Gastrocnemius medialis (tissue), 4 donors: ENCODE results near the gene COBL.

Source experiments
- POLR2A ChIP-seq, 2 donors: fragments of 450-650 bp; IDR thresholded peaks; one replicate each; pipeline ENCODE4 v1.6.1; 2017; ENCODE audit warnings: antibody characterized with exemption in 2 of 2, mild to moderate bottlenecking in 2 of 2, moderate library complexity in 2 of 2
- TF ChIP-seq, protein P1 (sequence below), 5 experiments: fragments of 450-650 bp in 3 of 5; fragments of 200-600 bp in 2 of 5; sonication (generic) in 2 of 5; IDR thresholded peaks in 4 of 5; conservative IDR thresholded peaks in 1 of 5; 1 replicate in 4 of 5; 2 replicates in 1 of 5; pipeline ENCODE4 v1.5.1; 2016 to 2019; ENCODE audit warnings: antibody characterized with exemption in 5 of 5, mild to moderate bottlenecking in 3 of 5, moderate library complexity in 3 of 5

DNA sequence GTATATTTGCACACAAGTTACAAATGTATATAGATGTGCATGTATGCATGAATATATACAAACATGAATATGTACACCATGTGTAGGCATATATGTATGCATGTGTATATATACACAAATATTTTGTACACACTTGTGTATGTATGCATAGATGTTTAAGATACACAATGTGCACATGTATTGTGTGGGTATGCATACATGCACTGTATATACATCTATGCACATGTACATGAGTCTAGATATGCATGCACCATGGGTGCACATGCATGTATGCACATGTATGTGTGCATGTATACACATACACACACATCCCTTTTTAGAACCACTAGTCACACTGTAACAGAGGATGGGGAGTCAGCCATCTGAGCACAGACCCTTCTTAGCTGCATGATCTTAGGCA, 249.4 kb downstream of the COBL start:
- TF ChIP-seq, protein P1, sequence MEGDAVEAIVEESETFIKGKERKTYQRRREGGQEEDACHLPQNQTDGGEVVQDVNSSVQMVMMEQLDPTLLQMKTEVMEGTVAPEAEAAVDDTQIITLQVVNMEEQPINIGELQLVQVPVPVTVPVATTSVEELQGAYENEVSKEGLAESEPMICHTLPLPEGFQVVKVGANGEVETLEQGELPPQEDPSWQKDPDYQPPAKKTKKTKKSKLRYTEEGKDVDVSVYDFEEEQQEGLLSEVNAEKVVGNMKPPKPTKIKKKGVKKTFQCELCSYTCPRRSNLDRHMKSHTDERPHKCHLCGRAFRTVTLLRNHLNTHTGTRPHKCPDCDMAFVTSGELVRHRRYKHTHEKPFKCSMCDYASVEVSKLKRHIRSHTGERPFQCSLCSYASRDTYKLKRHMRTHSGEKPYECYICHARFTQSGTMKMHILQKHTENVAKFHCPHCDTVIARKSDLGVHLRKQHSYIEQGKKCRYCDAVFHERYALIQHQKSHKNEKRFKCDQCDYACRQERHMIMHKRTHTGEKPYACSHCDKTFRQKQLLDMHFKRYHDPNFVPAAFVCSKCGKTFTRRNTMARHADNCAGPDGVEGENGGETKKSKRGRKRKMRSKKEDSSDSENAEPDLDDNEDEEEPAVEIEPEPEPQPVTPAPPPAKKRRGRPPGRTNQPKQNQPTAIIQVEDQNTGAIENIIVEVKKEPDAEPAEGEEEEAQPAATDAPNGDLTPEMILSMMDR (IDR thresholded peaks at IDR 0.05 in 4 of 5, conservative IDR thresholded peaks at IDR 0.05 in 1 of 5): no peak
- no peak for TF ChIP-seq POLR2A (IDR thresholded peaks at IDR 0.05)
